PFSK-1 (cell line): ENCODE data around the gene TCP11L2.

Experiments
- POLR2AphosphoS5 ChIP-seq: IDR thresholded peaks from 2 replicates; pipeline ENCODE4 v1.6.1; 2012; ENCODE audit warnings: low read depth, mild to moderate bottlenecking, control low read depth, low read length, moderate library complexity
- SIN3A ChIP-seq: IDR thresholded peaks from 2 replicates; pipeline ENCODE4 v1.6.1; 2012; ENCODE audit warnings: mild to moderate bottlenecking, low read length, moderate library complexity, borderline replicate concordance; ENCODE audit not compliant: insufficient read depth
- TAF1 ChIP-seq: IDR thresholded peaks from 2 replicates; pipeline ENCODE4 v1.6.1; 2012; ENCODE audit warnings: low read length, control low read depth, borderline replicate concordance; ENCODE audit not compliant: insufficient read depth

GRCh38 chr12:106387848-106388377 lies 85.4 kb downstream of the TCP11L2 start:
- TF ChIP-seq POLR2AphosphoS5 (no peak), TAF1 (no peak), SIN3A (no peak)
